Measurements from ENCODE around the gene STXBP6.

STXBP6 gene

DNA sequence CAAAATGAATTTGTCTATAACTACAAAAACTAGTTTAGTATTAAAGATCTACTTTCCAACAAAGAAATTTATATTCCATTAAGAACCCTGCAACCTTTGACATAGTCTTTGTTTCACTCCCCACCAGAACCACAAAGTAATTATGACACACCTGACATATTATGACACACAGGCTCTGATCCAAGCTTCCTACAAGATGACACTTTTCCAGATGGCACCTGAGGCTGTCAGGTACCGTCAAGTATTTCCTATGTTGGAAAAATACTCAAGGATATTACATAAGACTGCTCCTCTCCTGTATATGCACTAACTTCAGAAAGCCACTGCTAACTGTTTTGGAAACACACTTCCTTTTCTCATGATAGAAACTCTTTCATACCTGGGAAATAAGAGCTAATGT is 38.9 kb downstream of the STXBP6 start:
- no peak for DNase-seq

DNA sequence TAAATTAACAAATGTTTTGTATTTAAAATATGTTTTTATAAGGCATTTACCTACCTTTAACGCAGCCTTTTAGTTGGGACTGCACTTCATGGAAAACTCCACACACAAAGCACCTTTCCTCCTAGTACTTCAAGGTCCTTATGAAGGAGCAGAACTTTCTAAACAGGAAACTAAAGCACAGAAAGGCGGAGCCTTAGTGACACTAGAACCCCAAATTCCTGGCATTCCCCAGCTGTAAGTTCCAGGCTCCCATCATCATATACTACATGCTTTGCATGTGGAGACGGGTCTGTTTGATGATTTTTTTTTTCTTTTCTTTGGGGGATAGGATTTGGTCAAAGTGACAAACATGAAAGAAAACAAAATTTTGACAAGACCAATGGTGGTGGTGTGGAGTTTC is 39.5 kb downstream of the STXBP6 start:
- DNase-seq, result no peak

GRCh38 chr14:25009891-25010290 is 40.1 kb downstream of the STXBP6 start:
- no peak for DNase-seq

DNA sequence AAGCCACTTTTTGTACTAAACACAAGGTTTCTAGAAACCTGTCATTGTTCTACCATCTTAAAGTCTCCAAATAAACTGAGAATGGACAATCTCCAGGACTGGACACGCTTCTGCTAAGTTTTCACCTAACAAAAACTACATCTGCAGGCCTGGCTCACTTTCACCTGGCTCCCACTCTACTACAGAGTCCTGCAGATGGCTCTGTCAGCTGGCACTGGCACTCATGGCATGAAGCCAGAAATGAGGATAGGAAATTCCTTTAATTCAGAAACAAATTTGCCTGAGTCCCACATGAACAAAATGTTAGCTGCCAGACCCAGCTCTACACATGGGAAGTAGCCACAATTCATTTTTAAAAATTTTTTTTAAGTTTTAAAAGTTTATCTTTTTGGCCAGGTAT is 42.1 kb downstream of the STXBP6 start:
- DNase-seq, result no peak

DNA sequence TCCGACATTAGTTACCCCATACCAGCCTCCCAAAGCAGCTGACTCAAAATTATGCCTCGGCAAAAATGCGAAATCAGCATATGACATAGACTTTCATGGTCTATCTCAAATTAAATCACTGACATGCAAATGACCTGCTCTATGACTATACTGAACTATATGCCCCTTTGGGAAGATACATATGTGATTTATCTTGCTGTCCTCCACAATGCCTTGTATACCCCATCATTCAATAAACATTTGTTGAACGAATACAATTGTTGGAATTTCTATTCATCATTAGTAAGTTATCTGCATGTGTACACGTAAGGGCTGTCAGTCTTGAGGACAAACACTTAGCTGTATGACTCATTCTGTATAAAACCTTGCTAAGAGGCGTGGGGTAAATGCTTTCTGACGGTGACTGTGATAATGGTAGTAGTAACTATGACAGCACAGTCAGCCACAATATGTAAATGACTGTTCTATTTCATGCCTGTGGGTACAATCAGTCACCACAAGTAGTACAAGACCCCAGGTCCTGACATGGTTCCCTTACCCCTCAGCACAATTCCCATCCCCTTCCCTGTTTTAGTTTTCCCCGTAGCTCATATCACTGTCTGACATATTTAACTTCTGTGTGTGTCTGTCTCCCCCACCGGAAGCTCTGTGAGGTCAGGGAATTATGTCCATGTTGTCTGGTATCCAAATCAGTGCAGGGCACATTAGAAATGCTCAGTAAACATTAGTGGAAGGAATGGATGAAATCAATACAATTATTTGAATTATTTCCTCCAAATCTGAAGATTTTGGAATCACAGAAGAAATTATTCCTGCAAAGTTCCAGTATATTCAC is 42.8 kb downstream of the STXBP6 start:
- no peak for DNase-seq

- DNase-seq, result no peak
Observed at GRCh38 chr14:25006031-25006430, 43.9 kb downstream of the STXBP6 start.

GRCh38 chr14:25004389-25004809 is 45.5 kb downstream of the STXBP6 start:
- no peak for DNase-seq

DNA sequence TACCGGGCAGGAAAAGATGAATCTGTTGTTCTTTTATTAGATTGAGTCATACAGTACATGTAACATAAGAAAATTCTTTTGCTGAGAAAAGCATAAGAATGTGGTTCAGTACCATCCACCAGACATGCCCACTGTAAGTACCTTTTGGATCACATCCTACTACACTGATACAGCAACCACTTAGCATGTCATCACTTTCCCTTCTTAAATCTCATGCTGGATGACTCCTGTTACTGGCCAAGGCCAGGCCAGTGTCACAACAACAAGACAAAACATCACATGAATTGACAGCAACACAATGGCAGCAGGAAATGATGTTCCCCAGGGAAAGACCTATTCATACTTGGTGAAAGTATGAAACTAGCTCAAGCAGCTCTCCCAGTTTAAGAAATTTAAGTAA is 46.4 kb downstream of the STXBP6 start:
- no peak for DNase-seq

- DNase-seq, result no peak
Observed at GRCh38 chr14:25001601-25002000, 48.3 kb downstream of the STXBP6 start.

DNA sequence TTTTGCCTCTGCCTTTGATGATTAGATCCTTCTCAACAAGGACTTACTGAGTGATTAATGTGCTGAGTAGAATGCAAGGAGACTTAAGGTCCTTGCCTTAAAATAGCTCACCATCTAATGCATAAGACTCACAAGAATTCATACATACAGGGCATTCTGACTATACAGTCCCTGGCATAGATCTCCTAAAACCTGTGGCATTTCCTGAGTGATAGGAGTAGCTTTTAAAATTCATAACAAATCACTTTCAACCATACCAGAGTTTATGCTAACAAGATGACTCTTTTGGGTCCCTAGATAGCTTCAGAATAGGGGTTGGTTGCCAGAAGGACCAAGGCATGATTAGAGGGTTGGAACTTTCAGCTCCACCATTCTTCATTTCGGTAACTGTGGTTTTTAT is 48.8 kb downstream of the STXBP6 start:
- DNase-seq, result no peak

DNA sequence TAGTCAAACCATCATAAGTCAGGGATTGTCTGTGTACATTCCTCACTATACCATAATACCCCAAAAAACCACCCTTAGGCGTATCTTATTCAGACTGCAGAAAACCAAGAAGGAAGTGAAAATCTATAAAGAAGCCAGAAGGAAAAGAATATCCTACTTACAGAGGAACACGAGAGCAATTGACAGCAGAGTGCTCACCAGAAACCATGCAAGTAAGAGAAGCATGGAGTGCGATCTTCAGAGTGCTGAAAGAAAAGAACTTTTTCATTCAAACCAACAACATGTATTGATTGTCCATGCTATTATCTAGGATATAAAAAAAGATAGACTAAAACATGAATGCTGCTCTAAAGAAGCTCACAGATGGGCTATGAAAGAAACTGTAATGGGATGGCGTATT is 50.8 kb downstream of the STXBP6 start:
- no peak for DNase-seq

DNA sequence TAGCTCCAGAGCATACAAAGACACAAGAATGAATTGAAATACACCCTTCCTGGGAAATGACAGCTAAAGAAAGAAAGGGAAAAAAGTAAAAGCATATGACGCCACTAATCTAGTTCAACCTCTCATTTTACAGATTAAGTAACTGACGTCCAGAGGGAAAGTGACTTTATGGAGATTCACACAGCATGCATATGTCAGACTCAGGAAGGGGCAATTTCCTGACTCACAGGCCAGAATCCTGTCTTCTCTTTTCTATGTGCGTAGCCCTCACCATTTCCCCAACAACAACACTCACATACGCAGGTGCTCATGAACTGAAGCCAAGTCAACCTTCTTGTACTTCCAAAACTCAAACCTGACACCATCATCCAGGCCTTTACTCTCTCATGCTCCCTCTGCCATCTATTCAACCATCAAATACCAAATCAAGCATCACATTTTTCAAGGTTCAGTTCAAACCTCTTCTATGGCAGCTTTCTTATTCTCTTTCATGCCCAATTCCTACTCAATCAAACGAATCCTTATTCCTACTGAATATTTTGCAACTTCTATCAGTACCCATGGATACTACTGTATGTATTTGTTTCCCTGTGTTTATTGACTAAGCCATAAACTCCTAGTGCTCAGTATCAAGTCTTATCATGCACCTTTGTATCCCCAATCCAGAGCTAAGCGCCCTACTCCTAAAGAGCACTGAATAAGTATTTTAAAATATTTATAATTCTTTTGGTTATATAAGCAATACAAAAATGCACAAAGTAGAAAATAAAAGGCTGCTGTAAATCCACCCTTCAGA is 52.8 kb downstream of the STXBP6 start:
- DNase-seq, result no peak

- DNase-seq, result no peak
Observed at GRCh38 chr14:24995016-24995415, 54.9 kb downstream of the STXBP6 start.

DNA sequence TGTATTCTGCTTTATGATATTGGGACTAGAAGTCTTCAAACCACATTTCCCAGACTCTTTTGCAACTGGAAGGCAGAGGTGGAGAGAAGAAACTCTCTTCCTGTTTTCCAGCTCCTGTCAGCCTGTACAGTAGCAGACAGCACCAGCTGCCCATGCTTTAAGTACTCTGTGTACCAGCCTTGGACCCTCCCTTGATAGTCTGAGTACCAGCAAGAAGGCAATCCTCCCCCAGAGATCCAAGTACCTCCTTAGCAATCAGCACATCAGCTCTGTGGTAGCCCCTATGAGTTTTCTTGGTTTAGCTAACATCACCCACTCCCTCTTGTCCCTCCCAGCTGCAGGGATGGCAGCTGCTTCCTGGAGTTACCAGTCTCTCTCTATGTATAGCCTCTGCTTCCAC is 56.3 kb downstream of the STXBP6 start:
- DNase-seq, result no peak

DNA sequence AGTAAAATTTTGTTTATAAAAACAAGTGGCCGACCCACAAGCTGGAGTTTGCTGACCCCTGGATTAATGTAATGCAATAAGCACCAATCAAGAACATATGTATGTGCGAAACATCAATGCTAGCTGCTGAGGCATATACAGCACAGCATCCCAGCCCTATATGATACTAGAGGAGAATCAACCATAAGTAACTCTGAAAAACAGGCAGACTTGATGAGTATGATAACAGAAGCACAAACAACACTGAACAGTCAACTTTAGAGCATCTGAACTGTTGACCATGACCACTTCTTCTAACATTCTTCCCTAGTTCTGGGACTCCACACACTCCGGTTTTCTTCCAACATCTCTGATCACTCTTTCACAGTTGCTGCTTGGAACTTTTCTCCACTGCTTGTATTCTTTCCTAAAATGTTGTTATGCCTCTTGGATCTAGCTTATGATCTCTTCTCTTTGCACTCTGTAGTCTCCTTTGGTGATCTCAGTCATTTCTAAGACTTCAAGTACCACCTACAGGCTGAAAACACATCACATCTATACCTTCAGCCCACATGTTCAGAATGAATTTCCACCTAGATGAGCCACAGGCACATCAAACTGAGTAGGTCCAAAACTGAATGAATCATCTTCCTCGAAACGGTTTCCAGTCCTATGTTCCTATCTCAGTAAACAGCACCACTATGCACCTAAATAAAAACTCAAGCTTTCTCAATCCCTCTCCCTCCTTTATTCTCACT is 57.2 kb downstream of the STXBP6 start:
- no peak for DNase-seq

DNA sequence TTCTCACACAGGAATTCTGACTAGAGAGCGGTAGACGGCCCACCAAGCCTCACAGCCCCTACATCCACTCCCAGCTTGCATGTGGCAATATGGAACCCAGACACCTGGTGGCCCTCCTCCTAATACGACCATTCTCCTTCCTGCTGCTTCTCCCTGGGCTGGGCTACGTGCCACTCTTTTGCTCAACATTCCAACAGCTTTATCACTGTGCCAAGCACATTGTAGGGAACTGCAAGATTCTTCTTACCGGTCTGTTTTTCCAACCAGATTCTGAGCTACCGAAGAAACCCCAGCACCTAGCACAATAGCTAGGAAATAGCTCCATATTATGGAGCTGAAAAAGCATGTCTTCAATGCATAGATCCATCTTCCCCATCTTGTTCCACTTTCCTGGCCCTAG is 58.1 kb downstream of the STXBP6 start:
- DNase-seq, result no peak

DNA sequence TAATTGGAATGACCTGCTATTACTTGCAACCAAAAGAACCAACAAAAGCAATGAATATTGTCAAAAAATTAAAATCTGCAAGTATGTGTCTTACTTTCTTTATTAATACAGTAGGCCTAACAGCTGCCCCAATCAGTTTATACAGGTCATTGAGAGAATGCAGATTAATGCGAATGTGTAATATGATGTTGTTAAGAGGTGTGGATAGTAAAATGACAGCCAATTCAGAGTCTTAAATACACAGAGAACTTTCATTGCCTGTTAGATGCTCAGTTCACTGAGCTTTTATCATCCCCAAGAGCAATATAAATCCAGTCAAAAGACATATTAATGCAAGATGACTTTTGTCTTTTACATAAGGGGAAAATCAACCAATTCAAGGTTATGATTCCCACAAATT is 58.7 kb downstream of the STXBP6 start:
- DNase-seq, result no peak

DNA sequence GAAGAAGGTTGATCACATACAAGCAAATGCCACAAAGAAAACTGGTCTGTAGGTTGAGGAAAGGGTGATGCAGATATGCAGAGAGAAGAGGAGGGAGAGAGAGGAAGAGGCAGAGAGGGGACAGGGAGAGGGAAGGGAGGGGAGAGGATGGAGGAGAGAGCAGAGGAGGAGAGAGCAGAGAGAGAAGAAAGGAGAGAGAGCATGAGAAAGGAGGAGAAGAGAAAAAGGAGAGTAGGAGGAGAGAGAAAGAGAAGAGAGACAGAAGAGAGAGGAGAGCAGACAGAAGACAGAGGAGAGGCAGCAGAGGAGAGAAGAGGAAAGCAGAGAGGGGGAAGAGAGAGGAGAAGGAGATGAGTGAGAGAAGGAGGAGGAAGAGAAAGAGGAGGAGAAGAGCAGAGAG is 59.2 kb downstream of the STXBP6 start:
- no peak for DNase-seq

GRCh38 chr14:24990050-24990449 is 59.9 kb downstream of the STXBP6 start:
- DNase-seq, result no peak

- DNase-seq, result no peak
Observed at GRCh38 chr14:24988760-24989159, 61.2 kb downstream of the STXBP6 start.

- peak; percentile 51 for DNase-seq
Observed at GRCh38 chr14:24986206-24986893, 63.6 kb downstream of the STXBP6 start.

DNA sequence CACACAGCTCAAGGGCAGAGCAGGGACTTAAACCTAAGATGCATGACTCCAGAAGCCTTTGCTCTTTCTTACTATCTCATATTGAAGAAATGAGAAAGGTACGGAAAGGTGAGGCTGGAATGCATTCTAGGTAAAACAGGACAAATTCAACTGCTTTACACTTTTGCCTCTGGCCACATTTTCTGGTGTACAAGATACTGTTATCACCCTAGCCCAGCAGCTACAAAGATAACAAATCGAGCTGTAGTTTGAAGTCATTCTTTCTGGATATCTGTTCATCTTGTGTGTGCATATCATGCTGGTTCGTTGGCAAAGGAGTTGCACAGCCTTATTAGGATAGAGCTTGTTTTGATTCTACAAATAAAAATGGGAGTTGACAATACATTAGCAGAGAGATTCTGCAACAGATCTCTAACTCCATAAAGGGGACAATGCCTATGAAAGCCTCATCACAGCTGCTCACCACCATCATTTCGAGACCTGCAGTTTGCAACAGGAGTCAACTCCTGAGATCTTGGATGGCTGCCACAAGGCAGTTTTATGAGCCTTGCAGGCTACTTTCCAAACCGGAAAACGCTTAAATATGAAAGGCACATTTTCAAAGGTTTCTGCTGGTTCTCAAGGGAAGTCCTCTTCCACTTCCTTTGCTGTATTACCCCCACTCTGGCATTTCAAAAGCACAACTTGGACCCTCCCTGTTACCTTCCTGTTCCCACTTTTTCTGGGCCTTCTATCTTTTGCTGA is 64.9 kb downstream of the STXBP6 start:
- DNase-seq, result peak; percentile 57

Measured in right forelimb (tissue), 1 donor.